HFF-Myc (cell line): ENCODE measurements around the gene STEAP3.
A peak's percentile ranks its signal among the peaks of the same experiment; 100 is the strongest.

Experiments
- DNase-seq: peaks from one replicate; pipeline ENCODE4 v3.0.0-alpha.2; 2011; ENCODE audit warnings: low read depth; ENCODE audit errors: extremely low read depth
- H3K4me3 ChIP-seq: replicated peaks from 2 replicates; pipeline ENCODE4 v1.5.1; 2011; ENCODE audit warnings: low read depth, mild to moderate bottlenecking, control low read depth, low read length
- TF ChIP-seq, protein P1 (sequence below): IDR thresholded peaks from 2 replicates; pipeline ENCODE4 v1.5.1; 2012; ENCODE audit warnings: mild to moderate bottlenecking, low read depth, low read length, control low read depth; ENCODE audit errors: missing control alignments

STEAP3 gene

DNA sequence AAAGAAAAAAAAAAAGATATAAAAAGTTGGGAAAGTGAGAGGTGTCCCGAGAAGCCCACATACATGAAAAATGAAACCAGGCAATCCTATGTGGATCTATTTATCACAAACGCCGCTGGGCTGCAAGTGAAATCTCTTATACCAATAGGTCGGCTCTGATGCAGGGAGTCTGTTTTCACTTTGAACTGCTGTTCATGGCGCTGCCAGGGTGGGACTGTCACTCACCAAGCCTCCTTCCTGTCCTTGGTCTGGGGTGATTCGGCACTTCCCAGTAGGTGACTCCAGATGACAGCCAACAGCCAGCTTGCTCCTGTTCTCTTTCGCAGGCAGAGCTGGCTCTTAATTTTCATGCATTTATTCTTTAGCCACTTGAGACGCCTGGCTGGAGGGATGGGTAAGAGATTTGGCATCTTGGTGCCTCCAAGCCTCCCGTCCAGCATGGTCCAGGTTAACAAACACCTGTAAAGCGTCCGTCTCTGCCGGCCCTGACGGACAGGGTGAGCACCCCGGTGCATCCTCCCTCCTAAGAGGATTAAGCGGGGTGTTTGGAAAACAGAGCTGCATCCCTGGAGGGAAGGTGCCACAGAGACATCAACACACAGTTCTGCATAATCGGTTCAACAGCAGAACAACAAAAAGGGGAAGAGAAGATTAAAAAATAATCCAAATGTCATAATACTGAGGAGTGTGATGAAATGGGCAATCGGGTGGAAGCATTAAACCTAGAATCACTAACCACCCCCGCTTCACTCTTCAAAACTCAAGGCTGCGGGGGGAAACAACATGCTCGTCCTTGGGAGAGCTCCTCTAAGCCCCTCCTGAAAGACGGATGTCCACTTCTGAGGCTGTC, 58.7 kb downstream of the STEAP3 start:
- TF ChIP-seq, protein P1, sequence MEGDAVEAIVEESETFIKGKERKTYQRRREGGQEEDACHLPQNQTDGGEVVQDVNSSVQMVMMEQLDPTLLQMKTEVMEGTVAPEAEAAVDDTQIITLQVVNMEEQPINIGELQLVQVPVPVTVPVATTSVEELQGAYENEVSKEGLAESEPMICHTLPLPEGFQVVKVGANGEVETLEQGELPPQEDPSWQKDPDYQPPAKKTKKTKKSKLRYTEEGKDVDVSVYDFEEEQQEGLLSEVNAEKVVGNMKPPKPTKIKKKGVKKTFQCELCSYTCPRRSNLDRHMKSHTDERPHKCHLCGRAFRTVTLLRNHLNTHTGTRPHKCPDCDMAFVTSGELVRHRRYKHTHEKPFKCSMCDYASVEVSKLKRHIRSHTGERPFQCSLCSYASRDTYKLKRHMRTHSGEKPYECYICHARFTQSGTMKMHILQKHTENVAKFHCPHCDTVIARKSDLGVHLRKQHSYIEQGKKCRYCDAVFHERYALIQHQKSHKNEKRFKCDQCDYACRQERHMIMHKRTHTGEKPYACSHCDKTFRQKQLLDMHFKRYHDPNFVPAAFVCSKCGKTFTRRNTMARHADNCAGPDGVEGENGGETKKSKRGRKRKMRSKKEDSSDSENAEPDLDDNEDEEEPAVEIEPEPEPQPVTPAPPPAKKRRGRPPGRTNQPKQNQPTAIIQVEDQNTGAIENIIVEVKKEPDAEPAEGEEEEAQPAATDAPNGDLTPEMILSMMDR, result no peak
- no peak overlapping the region for H3K4me3 ChIP-seq
- no peak for DNase-seq

DNA sequence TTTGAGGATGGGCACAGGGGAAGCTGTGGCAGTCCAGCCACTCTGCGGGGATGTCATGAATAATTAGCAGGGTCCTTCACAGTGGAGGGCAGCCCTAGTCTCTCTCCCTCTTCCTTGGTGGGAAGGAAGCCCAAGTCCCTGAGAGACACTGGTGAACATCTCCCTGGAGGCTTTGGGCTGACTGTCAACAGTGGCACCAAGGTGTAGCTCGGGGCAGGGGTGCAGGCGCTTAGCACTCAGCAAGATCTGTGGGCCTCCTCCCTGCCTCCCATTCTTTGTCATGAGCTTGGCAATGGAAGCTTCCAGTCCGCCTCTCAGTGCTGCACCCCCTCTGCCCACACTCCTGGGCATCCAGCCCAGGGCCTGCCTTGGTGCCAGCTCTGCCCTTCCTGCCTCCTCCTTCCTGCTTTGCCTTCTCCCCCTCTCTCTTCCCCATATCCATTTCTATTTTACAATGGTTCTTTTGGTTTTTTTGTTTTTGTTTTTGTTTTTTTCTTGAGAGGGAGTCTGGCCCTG, 59.4 kb downstream of the STEAP3 start:
- TF ChIP-seq, protein P1, result no peak
- no peak overlapping the region for H3K4me3 ChIP-seq
- DNase-seq, result no peak

DNA sequence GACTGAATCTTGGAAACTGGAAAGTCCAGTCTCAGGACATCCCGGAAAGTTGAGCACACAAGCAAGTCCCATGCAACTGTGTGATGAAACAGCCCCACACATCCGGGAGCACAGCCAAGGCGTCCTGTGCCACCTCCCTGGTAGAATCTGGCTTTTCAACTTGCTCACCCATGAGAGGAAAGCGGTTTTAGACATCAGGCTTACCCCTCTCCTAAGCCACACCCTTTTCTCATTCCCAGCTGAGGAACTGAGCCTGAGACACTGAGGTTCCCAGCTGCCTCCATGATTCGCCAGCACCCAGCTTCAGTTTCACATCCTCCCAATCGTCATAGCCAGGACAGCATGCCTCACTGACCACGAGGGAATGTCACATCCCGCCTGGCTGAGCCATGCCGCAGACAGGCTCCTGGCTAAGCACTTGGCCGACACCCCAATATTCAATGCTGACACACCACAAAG, 60.3 kb downstream of the STEAP3 start:
- H3K4me3 ChIP-seq, result no peak overlapping the region
- peak; percentile 24 for DNase-seq
- TF ChIP-seq, protein P1, result no peak

DNA sequence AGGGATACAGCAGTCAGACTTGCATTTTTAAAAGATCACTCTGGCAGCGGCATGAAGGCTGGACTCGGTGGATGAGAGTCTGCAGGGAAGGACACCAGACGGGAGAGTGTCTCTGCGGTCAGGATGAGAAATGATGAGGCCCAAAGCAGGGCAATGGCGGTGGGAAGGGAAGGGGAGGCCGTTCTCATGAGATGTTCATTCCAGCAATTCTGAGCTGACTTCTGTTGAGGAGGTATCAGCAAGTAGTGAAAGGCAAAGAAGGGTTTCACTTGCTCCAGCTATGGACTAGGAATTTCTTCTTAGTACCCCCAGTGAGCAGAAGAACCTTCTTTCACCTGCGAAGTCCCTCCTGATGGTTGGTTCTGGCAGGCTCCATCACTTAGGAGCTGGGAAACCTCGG, 63.0 kb downstream of the STEAP3 start:
- TF ChIP-seq, protein P1, result no peak
- no peak for DNase-seq
- H3K4me3 ChIP-seq, result no peak overlapping the region

DNA sequence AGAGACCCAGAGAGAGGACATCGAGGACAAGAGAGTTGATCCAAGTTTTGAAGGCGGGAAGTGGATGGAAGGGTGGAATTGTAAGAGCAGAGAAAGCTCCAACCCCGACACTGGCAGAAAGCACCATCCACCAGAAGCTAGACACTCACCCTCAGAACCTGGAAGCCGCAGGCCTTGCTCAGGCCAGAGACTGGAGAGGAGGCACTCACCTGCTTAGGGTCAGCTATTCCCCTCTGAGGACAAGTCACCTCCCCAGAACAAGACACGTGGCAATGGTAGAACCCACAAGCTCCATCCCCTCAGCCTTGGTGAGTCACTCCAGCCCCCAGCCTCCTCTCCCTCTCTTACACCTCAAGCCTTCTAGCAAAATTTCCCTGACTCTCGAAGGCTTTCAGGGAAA, 64.9 kb downstream of the STEAP3 start:
- TF ChIP-seq, protein P1, result no peak
- H3K4me3 ChIP-seq, result no peak overlapping the region
- DNase-seq, result no peak

DNA sequence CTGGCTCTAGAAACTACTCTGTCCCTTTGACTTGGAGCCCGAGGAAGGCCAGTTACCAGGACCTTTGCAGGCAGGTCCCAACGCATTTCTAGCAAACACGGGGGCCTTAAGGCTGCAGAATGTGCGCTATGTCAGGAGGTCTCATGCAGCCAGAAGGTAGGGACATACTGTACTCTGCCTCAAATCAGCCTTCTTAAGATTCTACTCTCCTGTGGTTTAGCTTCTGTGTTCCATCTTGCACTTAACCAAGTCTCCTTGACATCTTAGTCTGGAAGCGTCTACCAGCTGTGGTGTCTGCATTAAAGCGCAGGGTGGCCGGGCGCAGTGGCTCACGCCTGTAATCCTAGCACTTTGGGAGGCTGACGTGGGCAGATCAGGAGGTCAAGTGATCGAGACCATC, 65.5 kb downstream of the STEAP3 start:
- DNase-seq, result no peak
- H3K4me3 ChIP-seq, result no peak overlapping the region

More for the DNA sequence above, 65.5 kb downstream of the STEAP3 start:
- TF ChIP-seq, protein P1, result no peak
